Chondrocyte (in vitro differentiated cells): ENCODE measurements around the gene VWA2. TPM values are rescaled to one million over a fixed set of nuclear protein-coding genes. Genes with fewer than 3 reads are reported as not detected.

Experiments used
- DNase-seq: peaks from one replicate; pipeline ENCODE4 v3.0.0; 2021; ENCODE audit warnings: mixed read lengths, low spot score
- H3K27ac Mint-ChIP-seq: one replicate; pipeline ENCODE4 v1.8.0; 2021; ENCODE audit warnings: mild to moderate bottlenecking, moderate library complexity, mixed read lengths; ENCODE audit not compliant: unreplicated experiment
- H3K27me3 Mint-ChIP-seq: 2 replicates; pipeline ENCODE4 v1.8.0; 2021; ENCODE audit warnings: low read depth, mixed read lengths
- H3K36me3 Mint-ChIP-seq: 2 replicates; pipeline ENCODE4 v1.8.0; 2021; ENCODE audit warnings: low read depth, mixed read lengths
- H3K4me1 Mint-ChIP-seq: 2 replicates; pipeline ENCODE4 v1.8.0; 2021; ENCODE audit warnings: low read depth, mild to moderate bottlenecking, mixed read lengths
- H3K4me3 Mint-ChIP-seq: one replicate; pipeline ENCODE4 v1.8.0; 2021; ENCODE audit warnings: mild to moderate bottlenecking, moderate library complexity, mixed read lengths; ENCODE audit not compliant: unreplicated experiment
- H3K9me3 Mint-ChIP-seq: 2 replicates; pipeline ENCODE4 v1.8.0; 2021; ENCODE audit warnings: low read depth, mixed read lengths
- total RNA-seq: library from RNA; stranded (reverse); gene quantifications from 3 replicates; pipeline ENCODE4 v1.2.1, GENCODE V29; 2021
- TF ChIP-seq, protein P1 (sequence below): fragments of 200-600 bp; sonication (generic); IDR thresholded peaks from 2 replicates; pipeline ENCODE4 v1.5.0; 2021; ENCODE audit warnings: antibody characterized with exemption, mild to moderate bottlenecking, moderate library complexity

VWA2 gene
- total RNA-seq, 1 donor from 2014 or later: not detected

DNA sequence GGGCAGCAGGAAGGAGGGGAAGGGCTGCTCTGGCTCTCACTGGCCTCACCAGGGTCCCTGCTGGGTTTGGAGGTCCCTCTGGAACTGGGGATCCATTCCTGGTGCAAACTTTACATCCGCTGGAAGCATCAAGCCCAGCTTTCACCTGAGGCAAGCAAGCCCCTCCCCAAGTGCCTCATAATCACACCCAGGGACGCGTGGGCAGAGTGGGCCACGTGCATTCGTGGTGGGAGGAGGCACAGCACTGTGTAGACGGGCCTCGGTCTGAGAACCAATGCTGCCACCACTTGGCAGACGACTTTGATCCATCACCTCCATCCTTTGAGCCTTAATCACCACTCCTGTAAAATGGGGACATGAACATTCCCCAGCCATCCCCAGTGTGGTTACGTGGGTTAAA lies 74.1 kb downstream of the VWA2 start:
- TF ChIP-seq, protein P1, sequence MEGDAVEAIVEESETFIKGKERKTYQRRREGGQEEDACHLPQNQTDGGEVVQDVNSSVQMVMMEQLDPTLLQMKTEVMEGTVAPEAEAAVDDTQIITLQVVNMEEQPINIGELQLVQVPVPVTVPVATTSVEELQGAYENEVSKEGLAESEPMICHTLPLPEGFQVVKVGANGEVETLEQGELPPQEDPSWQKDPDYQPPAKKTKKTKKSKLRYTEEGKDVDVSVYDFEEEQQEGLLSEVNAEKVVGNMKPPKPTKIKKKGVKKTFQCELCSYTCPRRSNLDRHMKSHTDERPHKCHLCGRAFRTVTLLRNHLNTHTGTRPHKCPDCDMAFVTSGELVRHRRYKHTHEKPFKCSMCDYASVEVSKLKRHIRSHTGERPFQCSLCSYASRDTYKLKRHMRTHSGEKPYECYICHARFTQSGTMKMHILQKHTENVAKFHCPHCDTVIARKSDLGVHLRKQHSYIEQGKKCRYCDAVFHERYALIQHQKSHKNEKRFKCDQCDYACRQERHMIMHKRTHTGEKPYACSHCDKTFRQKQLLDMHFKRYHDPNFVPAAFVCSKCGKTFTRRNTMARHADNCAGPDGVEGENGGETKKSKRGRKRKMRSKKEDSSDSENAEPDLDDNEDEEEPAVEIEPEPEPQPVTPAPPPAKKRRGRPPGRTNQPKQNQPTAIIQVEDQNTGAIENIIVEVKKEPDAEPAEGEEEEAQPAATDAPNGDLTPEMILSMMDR: no peak
- no peaks in the 10 kb centered on the region for H3K27me3 Mint-ChIP-seq
- no peaks in the 10 kb centered on the region for H3K9me3 Mint-ChIP-seq
- H3K4me3 Mint-ChIP-seq: no peak overlapping the region
- H3K4me1 Mint-ChIP-seq: peaks cover 8% of the 10 kb centered on the region
- H3K36me3 Mint-ChIP-seq: peaks cover 1% of the 10 kb centered on the region
- H3K27ac Mint-ChIP-seq: no peak overlapping the region
- DNase-seq: peak; percentile 54

DNA sequence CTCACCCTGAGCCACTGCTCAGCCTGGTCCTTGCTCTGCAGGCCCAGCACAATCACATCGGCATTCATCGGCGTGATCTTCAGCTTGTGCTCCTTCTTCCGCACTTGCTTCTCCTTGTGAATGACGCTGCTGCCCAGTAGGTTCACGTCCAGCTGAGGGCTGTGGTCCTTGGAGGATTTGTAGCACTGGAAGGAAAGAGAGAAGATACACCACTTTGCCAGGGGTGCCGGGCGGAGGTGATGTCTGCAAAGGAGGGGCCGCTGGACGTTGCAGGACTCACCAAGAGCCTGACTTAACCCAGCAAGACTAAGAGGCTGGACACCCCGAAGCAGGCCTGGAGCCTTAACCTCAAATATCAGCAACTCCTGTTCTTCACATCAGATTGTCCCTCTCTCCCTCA lies 74.8 kb downstream of the VWA2 start:
- DNase-seq: peak; percentile 74
- TF ChIP-seq, protein P1: no peak
- H3K27ac Mint-ChIP-seq: no peak overlapping the region
- H3K27me3 Mint-ChIP-seq: no peaks in the 10 kb centered on the region
- H3K9me3 Mint-ChIP-seq: no peaks in the 10 kb centered on the region
- no peak overlapping the region for H3K4me3 Mint-ChIP-seq
- H3K36me3 Mint-ChIP-seq: peaks cover 1% of the 10 kb centered on the region
- peaks cover 2% of the 10 kb centered on the region for H3K4me1 Mint-ChIP-seq

DNA sequence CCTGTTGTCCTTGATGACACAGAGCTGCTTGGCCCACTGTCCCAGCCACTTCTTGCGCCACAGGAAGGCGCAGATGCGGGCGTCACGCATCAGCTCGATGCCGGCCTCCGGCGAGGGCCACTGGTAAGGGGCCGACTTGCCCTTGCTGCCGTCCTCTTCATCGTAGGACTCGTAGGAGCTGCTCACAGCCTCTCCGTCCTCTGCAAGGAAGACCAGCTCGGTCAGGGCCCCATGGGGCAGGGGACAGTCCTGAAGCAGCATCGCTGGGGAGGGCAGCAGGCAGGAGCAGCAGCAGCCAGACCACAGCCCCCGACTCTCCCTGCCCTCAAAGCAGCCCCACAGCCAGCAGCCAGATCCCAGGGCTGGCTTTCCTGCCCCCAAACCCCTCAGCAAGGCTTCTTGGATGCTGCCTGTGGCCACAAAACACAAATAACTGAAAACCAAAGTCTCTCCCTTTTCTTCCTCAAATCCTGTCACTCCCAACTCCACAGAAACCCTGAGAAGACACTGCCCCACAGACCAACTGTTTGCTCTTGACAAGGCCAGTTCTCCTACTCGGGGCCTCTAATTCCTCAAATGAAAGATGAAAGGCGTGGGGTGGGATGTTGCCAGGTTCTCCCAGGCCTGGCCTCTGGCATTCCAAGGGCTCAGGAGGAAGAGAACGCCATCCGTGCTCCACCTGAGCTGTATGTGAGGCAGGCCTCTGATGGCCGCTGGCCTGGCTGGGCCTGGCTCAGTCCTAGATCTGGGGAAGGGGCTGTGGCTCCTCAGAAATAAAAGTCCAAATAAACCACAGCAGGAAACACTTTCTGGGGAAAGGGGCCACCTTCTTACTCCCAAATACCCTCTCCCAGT lies 76.7 kb downstream of the VWA2 start:
- no peaks in the 10 kb centered on the region for H3K27me3 Mint-ChIP-seq
- no peak overlapping the region for H3K4me3 Mint-ChIP-seq
- peaks cover 2% of the 10 kb centered on the region for H3K4me1 Mint-ChIP-seq
- TF ChIP-seq, protein P1: no peak
- DNase-seq: peak; percentile 93
- no peak overlapping the region for H3K27ac Mint-ChIP-seq
- no peaks in the 10 kb centered on the region for H3K9me3 Mint-ChIP-seq
- peaks cover 1% of the 10 kb centered on the region for H3K36me3 Mint-ChIP-seq

DNA sequence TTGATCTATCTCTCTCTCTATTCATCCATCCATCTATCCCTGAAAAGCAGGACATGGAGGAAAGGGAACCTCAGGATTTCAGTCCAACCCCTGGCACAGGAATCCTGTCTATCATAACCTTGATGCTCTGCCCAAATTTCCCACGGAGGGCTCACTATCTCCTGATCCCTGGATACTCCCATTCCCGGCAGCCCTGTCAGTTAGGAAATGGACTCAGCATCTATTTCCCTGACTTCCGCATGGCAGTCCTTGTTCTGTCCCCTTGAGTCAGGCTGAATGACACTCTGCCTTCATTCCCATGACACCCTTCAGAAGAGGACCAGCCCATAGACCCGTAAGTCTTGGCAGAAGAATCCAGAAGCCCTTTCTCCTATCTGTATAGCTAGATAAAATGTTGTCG lies 77.7 kb downstream of the VWA2 start:
- Mint-ChIP-seq H3K9me3 (no peaks in the 10 kb centered on the region), H3K4me3 (no peak overlapping the region), H3K36me3 (peaks cover 1% of the 10 kb centered on the region), H3K4me1 (peaks cover 2% of the 10 kb centered on the region), H3K27ac (no peak overlapping the region), H3K27me3 (no peaks in the 10 kb centered on the region)
- DNase-seq: no peak
- TF ChIP-seq, protein P1: no peak

DNA sequence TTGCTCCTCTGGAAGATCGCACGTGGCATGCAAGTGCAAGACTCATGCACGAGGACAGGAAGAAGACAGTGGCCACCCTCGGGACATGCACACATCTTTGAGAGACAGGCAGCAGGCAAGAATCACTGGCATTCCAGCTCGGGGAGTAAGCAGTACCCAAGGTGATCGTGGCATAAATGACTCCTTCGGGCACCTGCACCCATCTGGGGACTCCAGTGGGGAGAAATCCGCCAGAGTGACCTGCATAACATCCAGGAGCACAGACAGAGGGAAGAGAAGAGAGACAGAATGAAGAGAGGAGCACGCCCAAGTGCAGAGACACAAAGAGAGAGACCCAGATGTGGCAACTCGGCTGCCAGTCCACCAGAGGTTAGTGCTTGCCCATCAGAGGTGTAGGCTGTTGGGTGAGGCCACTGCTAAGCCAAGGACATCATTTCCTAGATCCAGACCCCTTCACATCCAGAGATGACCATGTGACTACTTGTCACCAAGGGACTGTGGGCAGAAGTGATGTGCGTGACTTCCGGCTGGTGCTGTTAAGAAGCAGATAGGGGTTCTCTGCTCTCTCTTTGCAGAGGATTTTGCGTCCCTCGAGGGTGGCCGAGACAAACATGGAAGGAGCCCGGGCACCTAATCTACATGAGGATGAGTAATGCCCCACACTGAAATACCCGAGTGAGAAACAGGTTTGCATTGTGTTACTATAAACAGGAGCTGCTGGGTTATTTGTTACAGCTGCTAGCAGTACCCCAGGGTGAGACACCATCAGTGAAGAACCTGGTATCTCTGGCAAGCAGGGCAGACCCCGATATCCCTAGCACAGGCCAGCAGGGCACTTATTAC lies 80.6 kb downstream of the VWA2 start:
- H3K27me3 Mint-ChIP-seq: no peaks in the 10 kb centered on the region
- TF ChIP-seq, protein P1: no peak
- H3K4me3 Mint-ChIP-seq: no peak overlapping the region
- peaks cover 17% of the 10 kb centered on the region for H3K4me1 Mint-ChIP-seq
- no peaks in the 10 kb centered on the region for H3K36me3 Mint-ChIP-seq
- H3K9me3 Mint-ChIP-seq: no peaks in the 10 kb centered on the region
- DNase-seq: no peak
- no peak overlapping the region for H3K27ac Mint-ChIP-seq
